Neural progenitor cell (in vitro differentiated cells): ENCODE measurements around the gene HCLS1. TPM values are rescaled to one million over a fixed set of nuclear protein-coding genes. Genes with fewer than 3 reads are reported as not detected.

Experiments used
- DNase-seq: peaks from one replicate; pipeline ENCODE4 v3.0.0-alpha.2; 2016; ENCODE audit warnings: low spot score
- H2AFZ ChIP-seq: fragments of 200-600 bp; sonication (generic); replicated peaks from 2 replicates; pipeline ENCODE4 v1.6.1; 2016; ENCODE audit warnings: antibody characterized with exemption
- H3F3A ChIP-seq: fragments of 200-600 bp; sonication (generic); 2 replicates; pipeline ENCODE4 v1.6.1; 2016; ENCODE audit warnings: antibody characterized with exemption, low read depth
- H3K27ac ChIP-seq: fragments of 200-600 bp; sonication (generic); 2 replicates; pipeline ENCODE4 v1.5.1; 2016; ENCODE audit warnings: mild to moderate bottlenecking
- H3K27me3 ChIP-seq: fragments of 200-600 bp; sonication (generic); 2 replicates; pipeline ENCODE4 v1.6.1; 2016; ENCODE audit warnings: mild to moderate bottlenecking, moderate library complexity
- H3K36me3 ChIP-seq: fragments of 200-600 bp; sonication (generic); 2 replicates; pipeline ENCODE4 v1.5.1; 2016
- H3K4me1 ChIP-seq: fragments of 200-600 bp; sonication (generic); 2 replicates; pipeline ENCODE4 v1.6.1; 2016; ENCODE audit warnings: mixed run types
- H3K4me2 ChIP-seq: fragments of 200-600 bp; sonication (generic); 2 replicates; pipeline ENCODE4 v1.6.1; 2016
- H3K4me3 ChIP-seq: fragments of 200-600 bp; sonication (generic); 2 replicates; pipeline ENCODE4 v1.5.1; 2016
- H3K79me2 ChIP-seq: fragments of 200-600 bp; sonication (generic); 2 replicates; pipeline ENCODE4 v1.6.1; 2016; ENCODE audit warnings: low read depth
- H3K9ac ChIP-seq: fragments of 200-600 bp; sonication (generic); 2 replicates; pipeline ENCODE4 v1.6.1; 2016
- H3K9me3 ChIP-seq: fragments of 200-600 bp; sonication (generic); 2 replicates; pipeline ENCODE4 v1.5.1; 2016; ENCODE audit warnings: low read depth
- H4K20me1 ChIP-seq: fragments of 200-600 bp; sonication (generic); 2 replicates; pipeline ENCODE4 v1.6.1; 2016; ENCODE audit warnings: low read depth
- H3K27ac Mint-ChIP-seq: 3 replicates; pipeline ENCODE4 v1.8.0; 2021; ENCODE audit warnings: mixed read lengths
- H3K27me3 Mint-ChIP-seq: 2 replicates; pipeline ENCODE4 v1.8.0; 2022; ENCODE audit warnings: low read depth, mild to moderate bottlenecking, inconsistent platforms, moderate library complexity, mixed read lengths; ENCODE audit not compliant: insufficient read depth
- H3K36me3 Mint-ChIP-seq: 3 replicates; pipeline ENCODE4 v1.8.0; 2021; ENCODE audit warnings: mixed read lengths
- H3K4me1 Mint-ChIP-seq: 3 replicates; pipeline ENCODE4 v1.8.0; 2021; ENCODE audit warnings: mixed read lengths
- H3K4me3 Mint-ChIP-seq: 3 replicates; pipeline ENCODE4 v1.8.0; 2021; ENCODE audit warnings: mild to moderate bottlenecking, moderate library complexity, mixed read lengths
- H3K9me3 Mint-ChIP-seq: 3 replicates; pipeline ENCODE4 v1.8.0; 2020; ENCODE audit warnings: mixed read lengths
- CTCF ChIP-seq: fragments of 200-600 bp; sonication (generic); IDR thresholded peaks from 2 replicates; pipeline ENCODE4 v1.5.1; 2017; ENCODE audit warnings: antibody characterized with exemption, mild to moderate bottlenecking
- EZH2 ChIP-seq: fragments of 200-600 bp; sonication (generic); IDR thresholded peaks from 2 replicates; pipeline ENCODE4 v1.6.1; 2017; ENCODE audit warnings: antibody characterized with exemption, mild to moderate bottlenecking, moderate library complexity
- EZH2phosphoT487 ChIP-seq: fragments of 200-600 bp; sonication (generic); IDR thresholded peaks from 2 replicates; pipeline ENCODE4 v1.6.1; 2017; ENCODE audit warnings: antibody characterized with exemption
- total RNA-seq: library from RNA; depleted of rRNA; stranded (reverse); fragments of >200 nt; gene quantifications from 2 replicates; pipeline ENCODE4 v1.2.3, GENCODE V29; 2015; ENCODE audit warnings: low replicate concordance

HCLS1 gene
- total RNA-seq, 1 donor from 2014 or later: not detected

DNA sequence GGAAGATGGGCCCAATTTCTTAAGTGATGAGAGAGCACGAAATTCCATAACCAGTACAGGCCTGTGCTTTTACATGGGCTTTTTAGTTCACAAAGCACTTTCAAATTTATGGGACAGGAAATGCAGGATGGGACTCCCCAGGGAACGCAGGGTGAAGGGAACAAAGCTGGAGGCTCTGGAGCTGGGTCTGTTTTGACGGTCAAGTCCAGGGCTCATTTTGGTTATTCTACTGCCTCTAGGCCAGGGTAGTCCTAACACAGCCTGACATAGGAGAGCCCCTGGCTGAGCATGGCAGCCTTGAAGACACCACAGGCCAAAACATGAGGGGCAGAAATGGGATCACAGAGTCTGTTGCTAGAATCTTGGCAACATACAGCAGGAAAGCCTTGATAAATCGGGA lies 33.5 kb downstream of the HCLS1 start:
- no peak for DNase-seq
- H3K4me1 Mint-ChIP-seq: no peaks in the 10 kb centered on the region
- H3K27me3 ChIP-seq: no peaks in the 10 kb centered on the region
- no peak overlapping the region for H3K27ac ChIP-seq
- H3K27me3 Mint-ChIP-seq: no peaks in the 10 kb centered on the region
- no peak overlapping the region for H3K9ac ChIP-seq
- no peak overlapping the region for H3K4me3 Mint-ChIP-seq
- H3K36me3 Mint-ChIP-seq: no peaks in the 10 kb centered on the region
- H3K27ac Mint-ChIP-seq: no peak overlapping the region
- no peaks in the 10 kb centered on the region for H3K9me3 ChIP-seq
- no peaks in the 10 kb centered on the region for H3K9me3 Mint-ChIP-seq
- no peak overlapping the region for H3K4me3 ChIP-seq
- H3K4me1 ChIP-seq: peaks cover 7% of the 10 kb centered on the region
- no peaks in the 10 kb centered on the region for H4K20me1 ChIP-seq
- H3K4me2 ChIP-seq: no peak overlapping the region
- H3F3A ChIP-seq: no peaks in the 10 kb centered on the region
- H2AFZ ChIP-seq: no peak overlapping the region
- no peaks in the 10 kb centered on the region for H3K36me3 ChIP-seq
- TF ChIP-seq CTCF: no peak
- no peak for TF ChIP-seq EZH2phosphoT487
- no peak for TF ChIP-seq EZH2
- H3K79me2 ChIP-seq: no peaks in the 10 kb centered on the region

DNA sequence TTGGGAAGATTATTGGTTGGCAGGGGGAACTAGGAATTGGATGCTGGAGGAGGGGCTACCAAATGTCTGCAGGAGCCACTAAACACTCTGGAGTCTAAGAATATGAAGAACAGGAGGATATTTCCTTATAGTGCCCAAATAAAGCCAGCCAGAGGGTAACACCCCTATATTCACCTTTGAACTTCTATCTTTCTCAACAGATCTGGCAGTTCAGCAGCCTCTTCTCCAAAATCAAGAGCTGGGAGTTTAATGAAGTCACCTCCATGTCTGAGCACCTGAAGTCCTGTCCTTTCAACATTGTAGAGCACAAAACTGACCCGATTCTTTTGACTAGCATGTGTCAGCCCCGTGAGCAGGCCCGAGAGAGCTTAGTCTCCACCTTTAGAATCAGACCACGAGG lies 34.2 kb downstream of the HCLS1 start:
- no peaks in the 10 kb centered on the region for H3K36me3 Mint-ChIP-seq
- H3K27ac Mint-ChIP-seq: no peak overlapping the region
- Histone ChIP-seq H2AFZ (no peak overlapping the region), H3K9me3 (no peaks in the 10 kb centered on the region), H3K4me1 (peaks cover 7% of the 10 kb centered on the region), H3K27ac (no peak overlapping the region), H3F3A (no peaks in the 10 kb centered on the region), H4K20me1 (no peaks in the 10 kb centered on the region), H3K4me2 (no peak overlapping the region), H3K79me2 (no peaks in the 10 kb centered on the region), H3K36me3 (no peaks in the 10 kb centered on the region), H3K4me3 (no peak overlapping the region), H3K27me3 (no peaks in the 10 kb centered on the region), H3K9ac (no peak overlapping the region)
- no peaks in the 10 kb centered on the region for H3K9me3 Mint-ChIP-seq
- H3K27me3 Mint-ChIP-seq: no peaks in the 10 kb centered on the region
- no peak for DNase-seq
- TF ChIP-seq EZH2 (no peak), CTCF (no peak), EZH2phosphoT487 (no peak)
- no peak overlapping the region for H3K4me3 Mint-ChIP-seq
- H3K4me1 Mint-ChIP-seq: no peaks in the 10 kb centered on the region

DNA sequence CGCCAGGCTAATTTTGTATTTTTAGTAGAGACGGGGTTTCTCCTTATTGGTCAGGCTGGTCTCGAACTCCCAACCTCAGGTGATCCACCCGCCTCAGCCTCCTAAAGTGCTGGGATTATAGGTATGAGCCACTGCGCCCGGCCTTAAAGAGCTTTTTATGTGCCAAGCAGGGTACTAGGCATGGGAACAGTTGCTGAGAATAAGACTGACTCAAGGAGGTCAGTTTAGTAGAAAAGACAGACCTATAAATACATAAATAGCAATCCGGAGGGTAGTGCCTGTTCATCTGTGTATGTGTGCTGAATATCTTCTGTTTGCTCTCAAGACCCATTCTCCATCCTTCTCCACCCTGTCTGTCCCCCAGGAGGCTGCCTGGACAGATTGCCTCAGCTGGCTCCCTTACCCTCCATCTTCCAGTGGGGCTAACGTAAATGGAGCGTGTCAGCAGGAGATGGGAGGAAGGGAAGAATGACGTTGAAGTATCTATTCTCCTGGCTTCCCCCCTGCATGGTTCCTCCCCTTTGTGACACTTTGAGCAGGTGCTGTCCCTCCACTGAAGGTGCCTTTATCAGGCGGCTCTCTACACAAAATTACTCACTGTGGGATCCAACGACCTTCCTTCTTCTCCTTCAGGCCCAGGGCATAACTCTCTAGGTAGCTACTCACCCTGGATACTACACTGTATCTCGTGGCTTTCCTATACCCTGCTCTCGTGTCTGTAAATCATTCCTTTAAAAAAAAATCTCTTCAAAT lies 36.4 kb downstream of the HCLS1 start:
- H3K79me2 ChIP-seq: no peaks in the 10 kb centered on the region
- H4K20me1 ChIP-seq: no peaks in the 10 kb centered on the region
- peak overlapping the region; percentile 36 for H2AFZ ChIP-seq
- Mint-ChIP-seq H3K27ac (no peak overlapping the region), H3K4me3 (no peak overlapping the region), H3K27me3 (no peaks in the 10 kb centered on the region), H3K9me3 (no peaks in the 10 kb centered on the region), H3K36me3 (no peaks in the 10 kb centered on the region), H3K4me1 (no peaks in the 10 kb centered on the region)
- H3K9me3 ChIP-seq: no peaks in the 10 kb centered on the region
- no peaks in the 10 kb centered on the region for H3F3A ChIP-seq
- DNase-seq: no peak
- H3K4me3 ChIP-seq: no peak overlapping the region
- no peaks in the 10 kb centered on the region for H3K27me3 ChIP-seq
- H3K4me1 ChIP-seq: peaks cover 7% of the 10 kb centered on the region
- no peaks in the 10 kb centered on the region for H3K36me3 ChIP-seq
- H3K4me2 ChIP-seq: no peak overlapping the region
- TF ChIP-seq CTCF: no peak
- TF ChIP-seq EZH2: no peak
- TF ChIP-seq EZH2phosphoT487: no peak
- no peak overlapping the region for H3K9ac ChIP-seq
- H3K27ac ChIP-seq: no peak overlapping the region
